ENCODE results near the gene R3HDM4. TPM values are rescaled to one million over a fixed set of nuclear protein-coding genes. Genes with fewer than 3 reads are reported as not detected.
A peak's percentile ranks its signal among the peaks of the same experiment; 100 is the strongest.

R3HDM4 gene
- total and polyA plus RNA-seq, 9 of the 15 experiments (the other 6 are each of a cell fraction or from before 2014, with no cell fraction given), result 3.2 to 154 (median 59.0) TPM

DNA sequence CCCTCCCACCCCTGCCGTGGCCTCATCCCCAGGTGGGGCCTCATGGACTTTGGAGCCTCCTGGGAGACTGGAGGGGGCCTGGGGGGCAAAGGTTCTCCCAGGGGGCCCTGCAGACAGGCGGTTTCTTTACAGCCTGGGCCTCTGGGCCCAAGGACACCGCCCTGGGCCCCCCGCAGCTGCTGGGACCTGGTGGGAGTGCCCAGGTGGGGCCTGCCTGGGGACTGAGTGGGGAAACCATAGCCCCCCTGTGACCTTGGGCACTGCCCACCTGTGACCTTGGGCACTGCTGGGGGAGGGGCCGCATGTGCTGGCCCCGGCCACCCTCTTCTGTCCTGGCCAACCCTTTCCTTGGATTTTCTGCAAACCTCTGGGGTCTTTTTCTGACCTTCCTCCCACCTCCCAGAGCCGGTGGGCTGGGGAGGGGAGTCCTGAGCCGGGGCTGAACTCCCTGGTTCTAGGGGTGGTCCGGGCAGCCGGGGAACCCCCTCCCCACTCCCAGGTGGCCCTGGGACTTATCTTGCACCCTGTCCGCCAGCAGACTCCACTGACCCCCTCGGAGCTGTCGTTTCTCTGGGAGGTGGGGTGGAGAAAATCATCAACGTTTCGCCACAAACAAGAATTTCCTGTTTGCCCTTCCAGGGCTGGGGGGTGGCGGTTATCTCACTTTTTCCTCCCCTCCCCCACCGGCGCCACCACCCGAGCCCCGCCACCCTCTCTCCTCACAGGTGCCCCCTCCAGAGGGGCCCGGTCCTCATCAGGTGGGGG lies 39.8 kb upstream of the R3HDM4 start (continued):
- TF ChIP-seq, protein P1, sequence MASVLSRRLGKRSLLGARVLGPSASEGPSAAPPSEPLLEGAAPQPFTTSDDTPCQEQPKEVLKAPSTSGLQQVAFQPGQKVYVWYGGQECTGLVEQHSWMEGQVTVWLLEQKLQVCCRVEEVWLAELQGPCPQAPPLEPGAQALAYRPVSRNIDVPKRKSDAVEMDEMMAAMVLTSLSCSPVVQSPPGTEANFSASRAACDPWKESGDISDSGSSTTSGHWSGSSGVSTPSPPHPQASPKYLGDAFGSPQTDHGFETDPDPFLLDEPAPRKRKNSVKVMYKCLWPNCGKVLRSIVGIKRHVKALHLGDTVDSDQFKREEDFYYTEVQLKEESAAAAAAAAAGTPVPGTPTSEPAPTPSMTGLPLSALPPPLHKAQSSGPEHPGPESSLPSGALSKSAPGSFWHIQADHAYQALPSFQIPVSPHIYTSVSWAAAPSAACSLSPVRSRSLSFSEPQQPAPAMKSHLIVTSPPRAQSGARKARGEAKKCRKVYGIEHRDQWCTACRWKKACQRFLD (CRISPR knock-in tag; IDR thresholded peaks at IDR 0.05), result peak; percentile 45; the same call in 1 of the 2 replicates
- TF ChIP-seq ZNF764 (CRISPR knock-in tag; IDR thresholded peaks at IDR 0.05; ENCODE audit: low read depth) (no peak), SRSF3 (IDR thresholded peaks at IDR 0.05; ENCODE audit: insufficient read depth, low read length) (0 out of 2 replicates have a peak, but pooled peaks have one; percentile 27), ERF (CRISPR knock-in tag; IDR thresholded peaks at IDR 0.05) (no peak; the same call in 1 of the 2 replicates), ESRRA (IDR thresholded peaks at IDR 0.05; ENCODE audit: borderline replicate concordance, low read depth) (peak; percentile 96), HNRNPH1 (optimal IDR thresholded peaks at IDR 0.05; ENCODE audit: low read depth, low read length) (no peak), CBFB (CRISPR knock-in tag; IDR thresholded peaks at IDR 0.05) (no peak), PCBP2 (IDR thresholded peaks at IDR 0.05; ENCODE audit: low read depth, low read length, poor library complexity, severe bottlenecking) (no peak), TBL1XR1 (IDR thresholded peaks at IDR 0.05; ENCODE audit: low read length in 2 of 2) (0 out of 4 replicates have a peak, but pooled peaks of 1 of the 2 experiments have one; percentile 38), HSF4 (CRISPR knock-in tag; IDR thresholded peaks at IDR 0.05; ENCODE audit: borderline replicate concordance) (no peak), ZBTB9 (CRISPR knock-in tag; IDR thresholded peaks at IDR 0.05) (0 out of 2 replicates have a peak, but pooled peaks have one; percentile 58), ZBTB7A (IDR thresholded peaks at IDR 0.05; ENCODE audit: borderline replicate concordance, control insufficient read depth, low read depth, low read length) (peak; percentile 74), RB1 (IDR thresholded peaks at IDR 0.05; ENCODE audit: low read depth) (no peak), BRD4 (IDR thresholded peaks at IDR 0.05) (peak; percentile 78; the same call in 1 of the 2 replicates)
- TF ChIP-seq, protein P2, sequence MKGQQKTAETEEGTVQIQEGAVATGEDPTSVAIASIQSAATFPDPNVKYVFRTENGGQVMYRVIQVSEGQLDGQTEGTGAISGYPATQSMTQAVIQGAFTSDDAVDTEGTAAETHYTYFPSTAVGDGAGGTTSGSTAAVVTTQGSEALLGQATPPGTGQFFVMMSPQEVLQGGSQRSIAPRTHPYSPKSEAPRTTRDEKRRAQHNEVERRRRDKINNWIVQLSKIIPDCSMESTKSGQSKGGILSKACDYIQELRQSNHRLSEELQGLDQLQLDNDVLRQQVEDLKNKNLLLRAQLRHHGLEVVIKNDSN (CRISPR knock-in tag; IDR thresholded peaks at IDR 0.05), result no peak
- TF ChIP-seq, protein P3, sequence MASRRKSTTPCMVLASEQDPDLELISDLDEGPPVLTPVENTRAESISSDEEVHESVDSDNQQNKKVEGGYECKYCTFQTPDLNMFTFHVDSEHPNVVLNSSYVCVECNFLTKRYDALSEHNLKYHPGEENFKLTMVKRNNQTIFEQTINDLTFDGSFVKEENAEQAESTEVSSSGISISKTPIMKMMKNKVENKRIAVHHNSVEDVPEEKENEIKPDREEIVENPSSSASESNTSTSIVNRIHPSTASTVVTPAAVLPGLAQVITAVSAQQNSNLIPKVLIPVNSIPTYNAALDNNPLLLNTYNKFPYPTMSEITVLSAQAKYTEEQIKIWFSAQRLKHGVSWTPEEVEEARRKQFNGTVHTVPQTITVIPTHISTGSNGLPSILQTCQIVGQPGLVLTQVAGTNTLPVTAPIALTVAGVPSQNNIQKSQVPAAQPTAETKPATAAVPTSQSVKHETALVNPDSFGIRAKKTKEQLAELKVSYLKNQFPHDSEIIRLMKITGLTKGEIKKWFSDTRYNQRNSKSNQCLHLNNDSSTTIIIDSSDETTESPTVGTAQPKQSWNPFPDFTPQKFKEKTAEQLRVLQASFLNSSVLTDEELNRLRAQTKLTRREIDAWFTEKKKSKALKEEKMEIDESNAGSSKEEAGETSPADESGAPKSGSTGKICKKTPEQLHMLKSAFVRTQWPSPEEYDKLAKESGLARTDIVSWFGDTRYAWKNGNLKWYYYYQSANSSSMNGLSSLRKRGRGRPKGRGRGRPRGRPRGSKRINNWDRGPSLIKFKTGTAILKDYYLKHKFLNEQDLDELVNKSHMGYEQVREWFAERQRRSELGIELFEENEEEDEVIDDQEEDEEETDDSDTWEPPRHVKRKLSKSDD (conservative IDR thresholded peaks at IDR 0.05; ENCODE audit: low read length), result no peak
- TF ChIP-seq, protein P4, sequence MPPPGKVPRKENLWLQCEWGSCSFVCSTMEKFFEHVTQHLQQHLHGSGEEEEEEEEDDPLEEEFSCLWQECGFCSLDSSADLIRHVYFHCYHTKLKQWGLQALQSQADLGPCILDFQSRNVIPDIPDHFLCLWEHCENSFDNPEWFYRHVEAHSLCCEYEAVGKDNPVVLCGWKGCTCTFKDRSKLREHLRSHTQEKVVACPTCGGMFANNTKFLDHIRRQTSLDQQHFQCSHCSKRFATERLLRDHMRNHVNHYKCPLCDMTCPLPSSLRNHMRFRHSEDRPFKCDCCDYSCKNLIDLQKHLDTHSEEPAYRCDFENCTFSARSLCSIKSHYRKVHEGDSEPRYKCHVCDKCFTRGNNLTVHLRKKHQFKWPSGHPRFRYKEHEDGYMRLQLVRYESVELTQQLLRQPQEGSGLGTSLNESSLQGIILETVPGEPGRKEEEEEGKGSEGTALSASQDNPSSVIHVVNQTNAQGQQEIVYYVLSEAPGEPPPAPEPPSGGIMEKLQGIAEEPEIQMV (tag; conservative IDR thresholded peaks at IDR 0.05; ENCODE audit: low read depth), result no peak

Data from K562 (cell line).